Measurements from ENCODE around the gene SCN5A.

SCN5A gene

GRCh38 chr3:38579551-38580449 lies 69.7 kb downstream of the SCN5A start:
- H3K36me3 ChIP-seq (ENCODE audit: control insufficient read depth, insufficient read depth, low read length): peaks cover 3% of the 10 kb centered on the region
- H3K4me3 ChIP-seq (ENCODE audit: low read depth, low read length): no peak overlapping the region
- no peaks in the 10 kb centered on the region for H3K4me1 ChIP-seq (ENCODE audit: control insufficient read depth, insufficient read depth, low read length)
- no peaks in the 10 kb centered on the region for H3K27me3 ChIP-seq (ENCODE audit: control insufficient read depth, insufficient read depth, low read length)
- H3K9me3 ChIP-seq (ENCODE audit: control insufficient read depth, insufficient read depth, low read length): no peaks in the 10 kb centered on the region
- H3K9ac ChIP-seq (ENCODE audit: low read depth, low read length): no peak overlapping the region

DNA sequence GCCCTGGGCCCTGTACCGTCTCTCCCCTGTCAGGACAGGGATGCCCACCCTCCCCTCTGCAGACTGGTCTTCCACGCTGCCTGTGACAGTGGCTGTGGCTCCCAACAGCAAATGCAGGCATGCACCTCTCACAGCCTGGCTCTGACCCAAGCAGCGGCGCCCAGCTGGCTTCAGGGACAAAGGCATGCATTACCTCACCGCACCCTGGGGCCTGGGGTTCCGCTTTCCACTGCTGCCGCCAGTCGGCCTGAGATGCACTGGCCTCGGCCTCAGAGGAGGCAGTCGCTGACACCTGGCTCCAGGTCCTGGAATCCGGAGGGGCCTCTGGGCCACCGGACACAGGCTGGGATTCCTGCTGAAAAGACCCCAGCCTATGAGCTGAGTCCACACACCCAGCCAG lies 70.3 kb downstream of the SCN5A start:
- Histone ChIP-seq H3K9ac (ENCODE audit: low read depth, low read length) (no peak overlapping the region), H3K4me1 (ENCODE audit: control insufficient read depth, insufficient read depth, low read length) (no peaks in the 10 kb centered on the region), H3K36me3 (ENCODE audit: control insufficient read depth, insufficient read depth, low read length) (peaks cover 3% of the 10 kb centered on the region), H3K9me3 (ENCODE audit: control insufficient read depth, insufficient read depth, low read length) (no peaks in the 10 kb centered on the region), H3K4me3 (ENCODE audit: low read depth, low read length) (no peak overlapping the region), H3K27me3 (ENCODE audit: control insufficient read depth, insufficient read depth, low read length) (no peaks in the 10 kb centered on the region)

GRCh38 chr3:38578551-38578950 lies 70.9 kb downstream of the SCN5A start:
- H3K4me3 ChIP-seq (ENCODE audit: low read depth, low read length): no peak overlapping the region
- H3K36me3 ChIP-seq (ENCODE audit: control insufficient read depth, insufficient read depth, low read length): peaks cover 3% of the 10 kb centered on the region
- no peaks in the 10 kb centered on the region for H3K27me3 ChIP-seq (ENCODE audit: control insufficient read depth, insufficient read depth, low read length)
- H3K4me1 ChIP-seq (ENCODE audit: control insufficient read depth, insufficient read depth, low read length): no peaks in the 10 kb centered on the region
- no peak overlapping the region for H3K9ac ChIP-seq (ENCODE audit: low read depth, low read length)
- no peaks in the 10 kb centered on the region for H3K9me3 ChIP-seq (ENCODE audit: control insufficient read depth, insufficient read depth, low read length)

GRCh38 chr3:38578081-38578475 lies 71.4 kb downstream of the SCN5A start:
- Histone ChIP-seq H3K4me3 (ENCODE audit: low read depth, low read length) (no peak overlapping the region), H3K9me3 (ENCODE audit: control insufficient read depth, insufficient read depth, low read length) (no peaks in the 10 kb centered on the region), H3K9ac (ENCODE audit: low read depth, low read length) (no peak overlapping the region), H3K27me3 (ENCODE audit: control insufficient read depth, insufficient read depth, low read length) (no peaks in the 10 kb centered on the region), H3K36me3 (ENCODE audit: control insufficient read depth, insufficient read depth, low read length) (peaks cover 3% of the 10 kb centered on the region), H3K4me1 (ENCODE audit: control insufficient read depth, insufficient read depth, low read length) (no peaks in the 10 kb centered on the region)

DNA sequence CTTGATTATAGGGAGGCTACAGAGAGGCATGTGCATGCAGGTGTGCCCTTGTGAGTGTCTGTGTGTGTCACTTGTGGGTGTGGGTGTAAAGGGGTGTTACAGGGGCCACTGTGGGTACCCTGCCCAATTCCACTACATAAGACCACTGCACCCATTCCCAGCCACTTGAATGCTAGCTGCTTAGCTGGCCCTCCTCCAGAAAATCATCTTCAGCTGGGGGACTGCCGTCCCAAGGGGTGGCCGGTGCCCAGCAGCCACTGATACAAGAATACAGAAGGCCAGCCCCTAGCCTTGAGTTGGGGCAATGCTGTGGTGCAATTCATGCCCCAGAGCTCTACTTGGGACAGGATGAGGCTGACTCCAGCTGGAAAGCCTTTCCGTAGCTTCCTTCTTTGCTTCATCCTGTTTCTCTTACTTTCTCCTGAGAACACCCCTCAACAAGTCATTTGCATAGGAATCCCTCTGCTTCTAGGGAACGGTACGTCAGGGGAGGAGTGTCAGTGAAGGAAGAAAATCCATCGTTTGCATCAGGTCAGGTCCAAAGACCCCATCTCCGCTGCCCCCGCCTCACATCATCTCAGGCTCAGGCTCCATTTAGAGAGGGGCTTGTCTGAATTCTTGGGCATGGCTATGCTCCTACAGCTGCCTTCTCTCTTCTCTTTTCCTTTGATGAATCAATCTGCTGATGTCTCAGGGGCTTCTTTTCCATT lies 72.0 kb downstream of the SCN5A start:
- peaks cover 3% of the 10 kb centered on the region for H3K36me3 ChIP-seq (ENCODE audit: control insufficient read depth, insufficient read depth, low read length)
- no peaks in the 10 kb centered on the region for H3K4me1 ChIP-seq (ENCODE audit: control insufficient read depth, insufficient read depth, low read length)
- no peaks in the 10 kb centered on the region for H3K27me3 ChIP-seq (ENCODE audit: control insufficient read depth, insufficient read depth, low read length)
- H3K4me3 ChIP-seq (ENCODE audit: low read depth, low read length): no peak overlapping the region
- H3K9ac ChIP-seq (ENCODE audit: low read depth, low read length): no peak overlapping the region
- no peaks in the 10 kb centered on the region for H3K9me3 ChIP-seq (ENCODE audit: control insufficient read depth, insufficient read depth, low read length)

GRCh38 chr3:38576526-38577370 lies 72.7 kb downstream of the SCN5A start:
- H3K4me3 ChIP-seq (ENCODE audit: low read depth, low read length): no peak overlapping the region
- H3K4me1 ChIP-seq (ENCODE audit: control insufficient read depth, insufficient read depth, low read length): no peaks in the 10 kb centered on the region
- H3K36me3 ChIP-seq (ENCODE audit: control insufficient read depth, insufficient read depth, low read length): peaks cover 3% of the 10 kb centered on the region
- no peaks in the 10 kb centered on the region for H3K9me3 ChIP-seq (ENCODE audit: control insufficient read depth, insufficient read depth, low read length)
- no peak overlapping the region for H3K9ac ChIP-seq (ENCODE audit: low read depth, low read length)
- H3K27me3 ChIP-seq (ENCODE audit: control insufficient read depth, insufficient read depth, low read length): no peaks in the 10 kb centered on the region

- Histone ChIP-seq H3K4me1 (ENCODE audit: control insufficient read depth, insufficient read depth, low read length) (no peaks in the 10 kb centered on the region), H3K4me3 (ENCODE audit: low read depth, low read length) (no peak overlapping the region), H3K36me3 (ENCODE audit: control insufficient read depth, insufficient read depth, low read length) (peaks cover 3% of the 10 kb centered on the region), H3K9me3 (ENCODE audit: control insufficient read depth, insufficient read depth, low read length) (no peaks in the 10 kb centered on the region), H3K27me3 (ENCODE audit: control insufficient read depth, insufficient read depth, low read length) (no peaks in the 10 kb centered on the region), H3K9ac (ENCODE audit: low read depth, low read length) (no peak overlapping the region)
These were observed 73.4 kb downstream of the SCN5A start for GRCh38 chr3:38576131-38576525.

- H3K36me3 ChIP-seq (ENCODE audit: control insufficient read depth, insufficient read depth, low read length): peaks cover 3% of the 10 kb centered on the region
- no peaks in the 10 kb centered on the region for H3K9me3 ChIP-seq (ENCODE audit: control insufficient read depth, insufficient read depth, low read length)
- H3K27me3 ChIP-seq (ENCODE audit: control insufficient read depth, insufficient read depth, low read length): no peaks in the 10 kb centered on the region
- H3K4me1 ChIP-seq (ENCODE audit: control insufficient read depth, insufficient read depth, low read length): no peaks in the 10 kb centered on the region
- no peak overlapping the region for H3K4me3 ChIP-seq (ENCODE audit: low read depth, low read length)
- no peak overlapping the region for H3K9ac ChIP-seq (ENCODE audit: low read depth, low read length)
These were observed 74.1 kb downstream of the SCN5A start for GRCh38 chr3:38575279-38575843.

DNA sequence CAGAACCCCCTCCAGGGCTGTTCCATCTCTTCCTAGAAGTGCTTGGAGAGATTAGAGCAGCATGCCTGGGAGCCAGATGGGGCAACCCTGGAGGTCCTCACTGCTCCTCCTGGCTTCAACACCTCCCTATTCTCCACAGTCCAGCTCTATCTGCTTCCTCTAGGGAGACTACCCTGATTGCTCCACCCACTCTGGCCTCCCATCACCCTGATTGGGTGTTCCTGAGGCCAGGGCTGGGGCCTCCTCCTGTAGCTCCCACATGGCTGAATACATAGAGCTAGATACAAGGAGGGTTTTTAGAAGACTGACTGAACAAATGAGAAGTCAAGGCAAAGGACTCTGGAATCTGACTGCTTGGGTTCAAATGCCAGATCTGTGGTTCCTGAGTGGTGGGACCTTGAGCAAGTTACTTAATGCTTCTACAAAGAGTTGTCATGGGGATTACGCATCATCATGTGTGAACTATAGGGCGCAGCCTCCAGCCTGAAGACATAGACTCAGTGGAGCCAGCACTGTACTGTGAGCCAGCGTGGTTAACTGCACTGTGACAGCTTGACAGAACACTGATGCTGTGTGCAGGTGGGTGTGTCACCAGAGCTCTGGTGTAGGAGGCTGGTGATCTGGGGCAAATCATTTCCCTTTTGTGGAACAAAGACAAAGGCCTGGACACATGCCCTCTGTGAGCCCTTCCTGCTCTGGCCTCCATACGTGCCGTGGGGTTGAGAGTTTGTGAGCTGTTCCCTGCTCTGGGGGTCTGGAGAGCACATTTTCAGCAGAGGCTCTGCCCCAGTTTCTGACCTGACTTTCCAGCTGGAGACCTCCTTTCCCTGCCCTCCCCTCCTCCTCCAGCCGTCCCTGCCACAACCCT lies 74.8 kb downstream of the SCN5A start:
- peaks cover 3% of the 10 kb centered on the region for H3K36me3 ChIP-seq (ENCODE audit: control insufficient read depth, insufficient read depth, low read length)
- H3K27me3 ChIP-seq (ENCODE audit: control insufficient read depth, insufficient read depth, low read length): no peaks in the 10 kb centered on the region
- no peak overlapping the region for H3K4me3 ChIP-seq (ENCODE audit: low read depth, low read length)
- no peaks in the 10 kb centered on the region for H3K4me1 ChIP-seq (ENCODE audit: control insufficient read depth, insufficient read depth, low read length)
- no peak overlapping the region for H3K9ac ChIP-seq (ENCODE audit: low read depth, low read length)
- no peaks in the 10 kb centered on the region for H3K9me3 ChIP-seq (ENCODE audit: control insufficient read depth, insufficient read depth, low read length)

GRCh38 chr3:38573556-38573955 lies 75.9 kb downstream of the SCN5A start:
- Histone ChIP-seq H3K4me3 (ENCODE audit: low read depth, low read length) (no peak overlapping the region), H3K9me3 (ENCODE audit: control insufficient read depth, insufficient read depth, low read length) (no peaks in the 10 kb centered on the region), H3K36me3 (ENCODE audit: control insufficient read depth, insufficient read depth, low read length) (peaks cover 3% of the 10 kb centered on the region), H3K9ac (ENCODE audit: low read depth, low read length) (no peak overlapping the region), H3K27me3 (ENCODE audit: control insufficient read depth, insufficient read depth, low read length) (no peaks in the 10 kb centered on the region), H3K4me1 (ENCODE audit: control insufficient read depth, insufficient read depth, low read length) (no peaks in the 10 kb centered on the region)
